Omental fat pad (tissue), 4 donors: ENCODE measurements around the gene ZNF446. TPM values are rescaled to one million over a fixed set of nuclear protein-coding genes. Genes with fewer than 3 reads are reported as not detected.
"Not testable (repeated sequence)": the region's sequence is repeated elsewhere in the genome, so short reads cannot be mapped to it uniquely, and the experiment has no call there.

Source experiments
- ATAC-seq: fragments of 150-250 bp; one replicate; pipeline ENCODE4 v1.9.1; 2016; ENCODE audit warnings: mild to moderate bottlenecking, moderate library complexity; ENCODE audit not compliant: low FRiP score
- DNase-seq: peaks from one replicate; pipeline ENCODE4 v3.0.0-alpha.2; 2019; ENCODE audit warnings: low spot score
- CTCF ChIP-seq, 3 donors: fragments of 450-650 bp; IDR thresholded peaks; one replicate each; pipeline ENCODE4 v1.5.1; 2016 to 2017; ENCODE audit warnings: antibody characterized with exemption in 3 of 3, mild to moderate bottlenecking in 3 of 3, moderate library complexity in 2 of 3
- total RNA-seq, 4 donors: library from RNA; depleted of rRNA; stranded (reverse); fragments of >200 nt; gene quantifications; one replicate each; pipeline ENCODE4 v1.1.0, GENCODE V29; 2016

The ZNF446 gene
- total RNA-seq, 4 donors from 2014 or later = 6.6 to 10.4 (median 8.0) TPM

- ATAC-seq = no peak
These were observed 9.9 kb upstream of the ZNF446 start for GRCh38 chr19:58466089-58466759.

GRCh38 chr19:58466760-58467589 is 9.2 kb upstream of the ZNF446 start, which contains the start of gene ZNF324:
Gene ZNF324, plus strand, starts transcription at chr19:58467080. Its CDS starts 2,106 bp downstream, at chr19:58469186.
- no peak for TF ChIP-seq CTCF (IDR thresholded peaks at IDR 0.05)
- ATAC-seq (peak; percentile 95), DNase-seq (peak; percentile 97)

More at GRCh38 chr19:58466089-58466759, 9.9 kb upstream of the ZNF446 start:
- no peak for DNase-seq
- no peak for TF ChIP-seq CTCF (IDR thresholded peaks at IDR 0.05)

- DNase-seq (no peak), ATAC-seq (no peak)
- TF ChIP-seq CTCF (IDR thresholded peaks at IDR 0.05) = no peak
These were observed 7.8 kb upstream of the ZNF446 start for GRCh38 chr19:58468216-58468839.

GRCh38 chr19:58469241-58470013 is 6.7 kb upstream of the ZNF446 start:
- ATAC-seq (no peak), DNase-seq (no peak)
- no peak for TF ChIP-seq CTCF (IDR thresholded peaks at IDR 0.05)

- ATAC-seq, DNase-seq: not testable (repeated sequence)
These were observed 5.2 kb upstream of the ZNF446 start for GRCh38 chr19:58470837-58471543.

GRCh38 chr19:58471736-58472135 is 4.4 kb upstream of the ZNF446 start:
- ATAC-seq = no peak
- no peak for TF ChIP-seq CTCF (IDR thresholded peaks at IDR 0.05)
- no peak for DNase-seq
